Measurements from ENCODE around the gene CST6.
"Not testable (repeated sequence)": the region's sequence is repeated elsewhere in the genome, so short reads cannot be mapped to it uniquely, and the experiment has no call there.

The CST6 gene

DNA sequence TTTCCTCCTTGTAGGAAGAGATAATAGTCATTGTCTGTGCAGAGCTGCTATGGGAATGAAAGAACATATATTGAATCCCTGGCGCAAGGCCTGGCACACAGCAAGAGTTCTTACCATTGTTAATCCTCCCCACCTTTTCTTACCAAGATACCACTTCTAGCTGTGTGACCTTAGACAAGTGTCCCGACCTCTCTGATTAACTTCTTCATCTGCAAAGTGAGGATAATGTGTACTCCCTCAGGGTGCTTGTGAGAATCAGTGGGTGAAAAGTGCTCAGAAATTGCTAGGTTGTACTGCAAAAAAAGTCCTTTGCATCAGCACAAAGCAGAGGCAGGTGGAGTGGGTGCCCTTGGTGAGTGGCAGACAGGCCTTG is 3.7 kb upstream of the CST6 start:
- TF ChIP-seq, protein P1, sequence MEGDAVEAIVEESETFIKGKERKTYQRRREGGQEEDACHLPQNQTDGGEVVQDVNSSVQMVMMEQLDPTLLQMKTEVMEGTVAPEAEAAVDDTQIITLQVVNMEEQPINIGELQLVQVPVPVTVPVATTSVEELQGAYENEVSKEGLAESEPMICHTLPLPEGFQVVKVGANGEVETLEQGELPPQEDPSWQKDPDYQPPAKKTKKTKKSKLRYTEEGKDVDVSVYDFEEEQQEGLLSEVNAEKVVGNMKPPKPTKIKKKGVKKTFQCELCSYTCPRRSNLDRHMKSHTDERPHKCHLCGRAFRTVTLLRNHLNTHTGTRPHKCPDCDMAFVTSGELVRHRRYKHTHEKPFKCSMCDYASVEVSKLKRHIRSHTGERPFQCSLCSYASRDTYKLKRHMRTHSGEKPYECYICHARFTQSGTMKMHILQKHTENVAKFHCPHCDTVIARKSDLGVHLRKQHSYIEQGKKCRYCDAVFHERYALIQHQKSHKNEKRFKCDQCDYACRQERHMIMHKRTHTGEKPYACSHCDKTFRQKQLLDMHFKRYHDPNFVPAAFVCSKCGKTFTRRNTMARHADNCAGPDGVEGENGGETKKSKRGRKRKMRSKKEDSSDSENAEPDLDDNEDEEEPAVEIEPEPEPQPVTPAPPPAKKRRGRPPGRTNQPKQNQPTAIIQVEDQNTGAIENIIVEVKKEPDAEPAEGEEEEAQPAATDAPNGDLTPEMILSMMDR (IDR thresholded peaks at IDR 0.05; ENCODE audit: extremely low read depth, insufficient read depth, missing control alignments): no peak
- in situ Hi-C loops (cut with MboI; ENCODE audit: low pct_unique_long_range_greater_than_20kb, low sequenced_read_pairs, unreplicated experiment): no loop called here
- no peak for DNase-seq (ENCODE audit: low spot score)

DNA sequence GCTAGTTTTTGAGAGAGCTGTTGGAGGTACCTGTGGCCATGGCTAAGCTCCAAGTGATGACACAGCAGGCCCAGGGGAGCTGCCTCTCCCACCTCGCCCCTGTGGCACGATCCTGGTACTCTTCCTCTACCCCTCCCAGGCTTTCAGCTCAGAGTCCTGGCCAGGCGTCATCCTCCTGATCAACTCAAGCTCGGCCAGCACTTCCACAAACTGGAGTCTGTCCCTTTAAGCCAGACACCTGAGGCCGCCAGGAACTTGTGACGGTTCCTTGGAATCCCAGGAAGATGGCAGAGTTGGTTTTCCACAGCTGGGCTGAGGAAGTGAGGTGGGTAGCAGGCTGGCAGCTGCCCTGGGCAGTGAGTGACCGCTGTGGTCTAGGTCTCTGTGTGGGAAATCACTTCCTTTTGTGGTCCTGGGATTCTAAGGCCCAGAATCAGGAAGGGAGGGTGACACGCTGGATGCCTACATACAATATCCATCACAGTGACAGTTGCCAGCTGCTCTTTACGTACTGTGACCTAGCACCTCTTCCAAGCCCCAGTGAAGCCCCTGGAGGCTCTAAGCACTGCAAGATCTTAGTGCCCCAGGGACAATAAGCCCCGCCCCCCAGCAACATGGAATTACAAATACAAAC is 3.2 kb upstream of the CST6 start:
- TF ChIP-seq, protein P1 (IDR thresholded peaks at IDR 0.05; ENCODE audit: extremely low read depth, insufficient read depth, missing control alignments): no peak
- in situ Hi-C loops (cut with MboI; ENCODE audit: low pct_unique_long_range_greater_than_20kb, low sequenced_read_pairs, unreplicated experiment): no loop called here
- no peak for DNase-seq (ENCODE audit: low spot score)

DNA sequence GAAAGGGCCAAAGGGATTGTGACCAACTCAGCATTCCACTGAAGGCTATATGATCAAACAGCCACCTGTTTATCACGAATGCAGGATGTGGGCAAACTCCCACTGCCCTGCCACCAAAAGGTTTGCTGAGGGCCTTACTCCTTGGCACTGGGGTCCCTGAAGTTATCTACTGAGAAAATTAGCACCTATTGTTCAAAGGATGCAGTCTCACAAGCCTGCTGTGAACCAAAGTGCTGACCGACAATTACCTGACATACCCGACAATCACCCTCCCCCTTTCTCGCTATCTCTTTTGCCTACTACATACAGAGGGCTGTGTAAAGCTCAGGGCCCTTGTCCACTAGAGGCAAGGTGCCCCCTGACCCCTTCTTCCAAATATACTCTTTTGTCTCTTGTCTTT is 1.8 kb upstream of the CST6 start:
- in situ Hi-C loops (cut with MboI; ENCODE audit: low pct_unique_long_range_greater_than_20kb, low sequenced_read_pairs, unreplicated experiment); DNase-seq (ENCODE audit: low spot score): not testable (repeated sequence)

DNA sequence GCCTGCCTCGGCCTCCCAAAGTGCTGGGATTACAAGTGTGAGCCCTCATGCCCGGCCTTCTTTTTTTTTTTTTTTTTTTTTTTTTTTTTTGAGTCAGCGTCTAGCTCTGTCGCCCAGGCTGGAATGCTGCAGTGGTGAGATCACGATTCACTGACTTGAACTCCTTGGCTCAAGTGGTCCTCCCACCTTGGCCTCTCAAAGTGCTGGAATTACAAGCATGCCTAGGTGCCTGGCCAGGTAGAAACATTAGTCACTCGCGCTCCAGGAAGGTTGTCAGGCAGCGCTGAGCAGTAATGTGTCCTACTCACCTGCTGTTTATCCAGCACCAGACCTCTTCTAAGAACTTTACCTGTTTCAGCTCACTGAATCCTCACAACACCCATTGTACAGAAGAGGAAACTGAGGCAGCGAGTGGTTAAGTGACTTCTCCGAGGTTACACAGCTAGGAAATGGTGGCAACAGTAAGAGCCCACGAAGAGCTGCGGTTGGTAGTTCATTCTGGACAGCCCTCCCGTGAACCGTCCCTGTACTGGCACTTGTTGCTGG is 496 bp upstream of the CST6 start:
- DNase-seq (ENCODE audit: low spot score): no peak
- TF ChIP-seq, protein P1 (IDR thresholded peaks at IDR 0.05; ENCODE audit: extremely low read depth, insufficient read depth, missing control alignments): no peak
- in situ Hi-C loops (cut with MboI; ENCODE audit: low pct_unique_long_range_greater_than_20kb, low sequenced_read_pairs, unreplicated experiment): no loop called here

DNA sequence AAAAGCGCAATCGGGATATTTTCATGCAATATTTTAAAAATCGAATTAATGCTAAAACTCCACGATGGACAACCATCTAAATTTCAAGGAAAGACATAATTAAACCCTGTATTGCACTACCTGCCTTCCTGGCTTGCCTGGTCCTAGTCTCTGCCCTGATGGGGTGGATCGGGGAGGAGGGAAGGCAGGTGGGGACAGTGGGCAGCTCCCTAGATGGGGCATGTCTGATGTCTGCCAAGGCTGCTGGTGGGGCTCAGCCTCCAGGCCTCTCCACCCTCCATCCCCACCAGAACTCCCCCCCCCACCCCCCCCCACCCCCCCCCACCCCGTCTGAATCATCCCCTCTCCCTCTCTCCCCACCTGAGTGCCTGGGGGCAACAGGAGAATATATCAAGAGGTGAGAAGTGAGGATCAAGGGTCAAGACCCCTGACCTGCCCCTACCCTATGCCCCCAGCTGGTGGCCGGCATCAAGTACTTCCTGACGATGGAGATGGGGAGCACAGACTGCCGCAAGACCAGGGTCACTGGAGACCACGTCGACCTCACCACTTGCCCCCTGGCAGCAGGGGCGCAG is 650 bp downstream of the CST6 start:
- in situ Hi-C loops (cut with MboI; ENCODE audit: low pct_unique_long_range_greater_than_20kb, low sequenced_read_pairs, unreplicated experiment): no loop called here
- no peak for DNase-seq (ENCODE audit: low spot score)
- TF ChIP-seq, protein P1 (IDR thresholded peaks at IDR 0.05; ENCODE audit: extremely low read depth, insufficient read depth, missing control alignments): no peak

DNA sequence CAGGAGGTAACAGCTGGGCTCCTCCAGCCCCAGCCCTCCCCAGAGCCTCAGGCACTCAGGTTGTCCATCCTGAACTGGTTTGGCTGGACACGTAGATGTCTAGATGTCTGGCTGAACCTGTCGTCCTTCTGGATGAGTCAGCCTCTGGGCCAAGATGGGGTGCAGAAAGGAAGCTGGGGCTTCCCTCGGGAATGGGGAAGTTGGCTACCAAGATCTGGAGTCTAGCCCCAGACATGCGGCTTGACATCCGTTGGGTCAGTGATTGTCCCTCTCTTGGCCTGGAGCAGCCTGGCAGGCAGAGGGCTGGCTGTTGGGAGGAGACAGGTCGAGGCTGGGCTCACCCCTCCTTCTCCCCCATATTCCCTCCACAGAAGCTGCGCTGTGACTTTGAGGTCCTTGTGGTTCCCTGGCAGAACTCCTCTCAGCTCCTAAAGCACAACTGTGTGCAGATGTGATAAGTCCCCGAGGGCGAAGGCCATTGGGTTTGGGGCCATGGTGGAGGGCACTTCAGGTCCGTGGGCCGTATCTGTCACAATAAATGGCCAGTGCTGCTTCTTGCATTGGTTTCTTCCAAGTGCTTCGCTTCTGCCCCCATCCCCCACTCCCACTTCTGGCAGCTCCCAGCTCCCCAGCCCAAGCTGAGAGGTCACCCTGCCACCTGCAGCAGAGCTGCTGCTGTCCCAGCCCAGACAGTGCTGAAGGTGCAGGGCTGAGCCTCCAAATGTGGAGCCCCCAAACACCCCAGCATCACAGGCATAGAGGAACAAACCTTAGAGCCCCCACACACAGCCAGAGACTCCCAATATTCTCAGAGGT is 1.3 kb downstream of the CST6 start:
- TF ChIP-seq, protein P1 (IDR thresholded peaks at IDR 0.05; ENCODE audit: extremely low read depth, insufficient read depth, missing control alignments): no peak
- no peak for DNase-seq (ENCODE audit: low spot score)
- in situ Hi-C loops (cut with MboI; ENCODE audit: low pct_unique_long_range_greater_than_20kb, low sequenced_read_pairs, unreplicated experiment): no loop called here

DNA sequence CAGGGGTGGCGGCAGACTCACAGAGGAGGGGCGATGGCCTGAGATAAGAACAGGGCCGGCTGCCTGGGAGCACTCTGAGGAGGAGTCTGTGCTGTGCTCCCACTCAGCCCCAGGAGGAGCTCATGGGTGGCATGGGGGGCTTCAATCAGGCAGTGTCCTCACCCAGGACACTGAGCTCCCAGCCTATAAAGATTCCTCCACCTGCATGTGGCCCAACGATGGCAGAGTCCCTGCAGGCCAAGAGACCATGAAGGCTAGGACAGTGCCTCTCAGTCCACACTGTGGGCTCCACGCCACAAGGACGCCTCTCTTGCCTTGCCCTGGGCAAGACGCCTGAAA is 1.9 kb downstream of the CST6 start:
- no peak for DNase-seq (ENCODE audit: low spot score)
- TF ChIP-seq, protein P1 (IDR thresholded peaks at IDR 0.05; ENCODE audit: extremely low read depth, insufficient read depth, missing control alignments): no peak
- in situ Hi-C loops (cut with MboI; ENCODE audit: low pct_unique_long_range_greater_than_20kb, low sequenced_read_pairs, unreplicated experiment): no loop called here
